GM12878 (cell line): ENCODE results near the gene POU3F2. TPM values are rescaled to one million over a fixed set of nuclear protein-coding genes. Genes with fewer than 3 reads are reported as not detected.

Source experiments
- ATAC-seq: fragments of 200-7000 bp; cut with Tn5 transposase; 3 replicates; pipeline ENCODE4 v1.9.1; 2020; ENCODE audit warnings: mild to moderate bottlenecking, moderate library complexity
- BruUV-seq: library from RNA; stranded (reverse); fragments of 400-500 nt; replicated peaks from 2 replicates; lab custom pipeline; 2021; lab: Mats Ljungman, UMichigan
- CTCF ChIA-PET: fragments of 300-600 bp; sonication (Branson Sonifier 250); formaldehyde crosslinking; extraction: SDS; loops from one replicate; lab custom pipeline; 2021; ENCODE audit warnings: inconsistent platforms; lab: Yijun Ruan, JAX
- POLR2A ChIA-PET: fragments of 350-600 bp; formaldehyde crosslinking; extraction: SDS; loops from one replicate; lab custom pipeline; 2021; ENCODE audit warnings: inconsistent platforms; lab: Charles Lee
- RAD21 ChIA-PET: fragments of 300-600 bp; sonication (Branson Sonifier 250); formaldehyde crosslinking; loops from one replicate; lab custom pipeline; 2023; ENCODE audit warnings: antibody characterized with exemption; ENCODE audit not compliant: unreplicated experiment; lab: Charles Lee
- SMC1A ChIA-PET: fragments of 300-600 bp; sonication (Branson Sonifier 250); formaldehyde crosslinking; loops from one replicate; lab custom pipeline; 2023; ENCODE audit not compliant: unreplicated experiment, uncharacterized antibody; lab: Charles Lee
- DNase-seq: peaks from one replicate; pipeline ENCODE4 v3.0.0-alpha.2; 2011; ENCODE audit warnings: low read depth, low spot score
- FAIRE-seq: peaks from 3 replicates; lab custom pipeline; 2011; peaks lifted over from hg19 to GRCh38; lab: Jason Lieb, UNC
- H2AFZ ChIP-seq: 2 replicates; pipeline ENCODE4 v1.6.0; 2011; ENCODE audit warnings: low read depth, low read length, control low read depth; ENCODE audit not compliant: control insufficient read depth
- H3K27ac ChIP-seq: 2 replicates; pipeline ENCODE4 v1.5.1; 2011; ENCODE audit warnings: control low read depth; ENCODE audit not compliant: control insufficient read depth, insufficient read depth
- H3K27me3 ChIP-seq, 2 experiments: replicated peaks in 1 of 2; 2 replicates each; pipeline versions ENCODE4 v1.6.0 to v1.6.1; 2011; ENCODE audit warnings: low read length in 1 of 2; ENCODE audit not compliant: control insufficient read depth in 2 of 2, insufficient read depth in 2 of 2
- H3K36me3 ChIP-seq, 2 experiments: 2 replicates each; pipeline ENCODE4 v1.5.1; 2011; ENCODE audit warnings: low read length in 1 of 2; ENCODE audit not compliant: control insufficient read depth in 2 of 2, insufficient read depth in 2 of 2
- H3K4me1 ChIP-seq: 2 replicates; pipeline ENCODE4 v1.6.1; 2011; ENCODE audit warnings: mild to moderate bottlenecking, low read length, moderate library complexity, mixed read lengths; ENCODE audit not compliant: control insufficient read depth, insufficient read depth
- H3K4me2 ChIP-seq: 2 replicates; pipeline ENCODE4 v1.6.0; 2011; ENCODE audit warnings: control low read depth; ENCODE audit not compliant: control insufficient read depth, insufficient read depth
- H3K4me3 ChIP-seq: fragments of 200-600 bp; sonication (generic); 2 replicates; pipeline ENCODE4 v1.5.1; 2016
- H3K79me2 ChIP-seq: 2 replicates; pipeline ENCODE4 v1.6.0; 2011; ENCODE audit warnings: low read length; ENCODE audit not compliant: control insufficient read depth, insufficient read depth
- H3K9ac ChIP-seq: 2 replicates; pipeline ENCODE4 v1.8.0; 2011; ENCODE audit warnings: low read length, control low read depth, mixed read lengths; ENCODE audit not compliant: control insufficient read depth, insufficient read depth
- H3K9me3 ChIP-seq: replicated peaks from 3 replicates; pipeline ENCODE4 v1.5.1; 2011; ENCODE audit warnings: mild to moderate bottlenecking, low read length; ENCODE audit not compliant: control insufficient read depth, insufficient read depth
- H4K20me1 ChIP-seq: 2 replicates; pipeline ENCODE4 v1.6.0; 2011; ENCODE audit not compliant: control insufficient read depth, insufficient read depth
- EZH2 ChIP-seq: IDR thresholded peaks from 2 replicates; pipeline ENCODE4 v1.6.1; 2012; ENCODE audit warnings: low read depth, mild to moderate bottlenecking, control low read depth, inconsistent platforms, low read length, borderline replicate concordance; ENCODE audit not compliant: control insufficient read depth
- FOXM1 ChIP-seq: IDR thresholded peaks from 2 replicates; pipeline ENCODE4 v1.6.1; 2012; ENCODE audit warnings: low read depth, mild to moderate bottlenecking, inconsistent platforms, low read length, moderate library complexity
- NFYA ChIP-seq: IDR thresholded peaks from 2 replicates; pipeline ENCODE4 v1.6.1; 2011; ENCODE audit warnings: low read depth, mild to moderate bottlenecking, low read length, improper control_type of control experiment, borderline replicate concordance
- NFYB ChIP-seq: IDR thresholded peaks from 2 replicates; pipeline ENCODE4 v1.6.1; 2011; ENCODE audit warnings: low read depth, mild to moderate bottlenecking, low read length, improper control_type of control experiment, moderate library complexity; ENCODE audit not compliant: insufficient read depth
- NRF1 ChIP-seq: conservative IDR thresholded peaks from 2 replicates; pipeline ENCODE4 v1.6.1; 2011; ENCODE audit warnings: mild to moderate bottlenecking, low read depth, low read length, improper control_type of control experiment
- PAX5 ChIP-seq: IDR thresholded peaks from 2 replicates; pipeline ENCODE4 v1.6.1; 2011; ENCODE audit warnings: low read depth, low read length, borderline replicate concordance
- PML ChIP-seq: IDR thresholded peaks from 2 replicates; pipeline ENCODE4 v1.6.1; 2012; ENCODE audit warnings: low read length, inconsistent platforms
- POLR2AphosphoS5 ChIP-seq: IDR thresholded peaks from 2 replicates; pipeline ENCODE4 v1.6.1; 2011; ENCODE audit warnings: mild to moderate bottlenecking, low read length, inconsistent platforms
- RELA ChIP-seq: fragments of 450-650 bp; IDR thresholded peaks from 2 replicates; pipeline ENCODE4 v1.8.0; 2014; ENCODE audit warnings: borderline replicate concordance; ENCODE audit not compliant: partially characterized antibody
- RUNX3 ChIP-seq: IDR thresholded peaks from 2 replicates; pipeline ENCODE4 v1.6.1; 2012; ENCODE audit warnings: low read length, inconsistent platforms
- SIX5 ChIP-seq: IDR thresholded peaks from 2 replicates; pipeline ENCODE4 v1.6.1; 2011; ENCODE audit warnings: mild to moderate bottlenecking, low read depth, low read length, moderate library complexity; ENCODE audit not compliant: severe bottlenecking
- SKIL ChIP-seq: fragments of 450-650 bp; IDR thresholded peaks from 2 replicates; pipeline ENCODE4 v1.6.1; 2017; ENCODE audit warnings: mild to moderate bottlenecking, low read depth, inconsistent platforms; ENCODE audit not compliant: poor library complexity, severe bottlenecking
- SMAD5 ChIP-seq: IDR thresholded peaks from 2 replicates; pipeline ENCODE4 v1.6.1; 2016; ENCODE audit warnings: antibody characterized with exemption, low read depth
- SPI1 ChIP-seq: IDR thresholded peaks from 2 replicates; pipeline ENCODE4 v1.6.1; 2011; ENCODE audit warnings: low read depth, mild to moderate bottlenecking, low read length, moderate library complexity, borderline replicate concordance; ENCODE audit not compliant: insufficient read depth
- SREBF1 ChIP-seq: IDR thresholded peaks from 2 replicates; pipeline ENCODE4 v1.6.1; 2012; ENCODE audit warnings: mild to moderate bottlenecking, low read length
- ZNF274 ChIP-seq: IDR thresholded peaks from one replicate; pipeline ENCODE4 v1.8.0; 2011; ENCODE audit not compliant: insufficient read length, insufficient read depth
- ZNF592 ChIP-seq: fragments of 450-650 bp; IDR thresholded peaks from 2 replicates; pipeline ENCODE4 v1.6.1; 2017; ENCODE audit warnings: mild to moderate bottlenecking, moderate library complexity
- ZNF622 ChIP-seq: fragments of 450-650 bp; IDR thresholded peaks from 2 replicates; pipeline ENCODE4 v1.6.1; 2017; ENCODE audit warnings: mild to moderate bottlenecking, inconsistent platforms
- WGBS: methylation state at CpG from one replicate; pipeline ENCODE4 v1.1.6; 2016; ENCODE audit warnings: low lambda C conversion rate; ENCODE audit not compliant: insufficient replicate concordance, insufficient coverage; ENCODE audit errors: missing lambda C conversion rate; 5-methylcytosine and 5-hydroxymethylcytosine counted together
- in situ Hi-C: fragments of 300-500 bp; cut with MboI; formaldehyde crosslinking; loops from 9 replicates; pipeline ENCODE4 v1.14.3; 2018; ENCODE audit warnings: mixed read lengths
- intact Hi-C: fragments of 100-400 bp; cut with micrococcal nuclease; formaldehyde crosslinking; loops from one replicate; pipeline ENCODE4 v1.14.2; 2022; ENCODE audit not compliant: unreplicated experiment
- polyA plus RNA-seq, 11 experiments: library from polyadenylated mRNA; depleted of rRNA in 4 of 11; unstranded in 6 of 11; stranded (reverse) in 5 of 11; fragments of >200 nt; fragmentation: Nextera tagmentation in 4 of 11; fragmentation: Illumina TruSeq in 1 of 11; extraction: Ambion mirVana in 4 of 11; extraction: Trizol in 1 of 11; gene quantifications; 1 replicate in 1 of 11; 2 replicates in 10 of 11; pipeline versions ENCODE4 v1.2.1 to v1.2.3, GENCODE V29; 2011 to 2016; ENCODE audit warnings: inconsistent platforms in 2 of 11, missing spikeins in 2 of 11, low read depth in 1 of 11
- total RNA-seq, 4 experiments: library from RNA; depleted of rRNA in 3 of 4; stranded (reverse); fragments of >200 nt in 3 of 4; fragmentation: Illumina TruSeq in 1 of 4; extraction: Trizol in 1 of 4; gene quantifications; 2 replicates each; pipeline versions ENCODE4 v1.2.1 to v1.2.3, GENCODE V29; 2013 to 2021

Gene POU3F2
- total and polyA plus RNA-seq, 10 of the 15 experiments (the other 5 are each of a cell fraction or from before 2014, with no cell fraction given): not detected

GRCh38 chr6:98880486-98880885, 46.1 kb downstream of the POU3F2 start (continued):
- TF ChIP-seq POLR2AphosphoS5 (no peak), PAX5 (no peak), NFYA (no peak), NRF1 (no peak), RELA (no peak), SMAD5 (no peak), SPI1 (no peak), PML (no peak), RUNX3 (peak; percentile 41; the same call in 1 of the 2 replicates), NFYB (no peak), SIX5 (no peak), EZH2 (no peak), FOXM1 (no peak)

GRCh38 chr6:98885330-98885729, 51.0 kb downstream of the POU3F2 start:
- Histone ChIP-seq H3K27ac (no peak overlapping the region), H4K20me1 (no peaks in the 10 kb centered on the region), H3K9ac (no peak overlapping the region), H3K4me1 (no peaks in the 10 kb centered on the region; the same call in 1 of the 2 replicates), H2AFZ (no peak overlapping the region), H3K79me2 (no peaks in the 10 kb centered on the region), H3K36me3 (no peaks in the 10 kb centered on the region), H3K27me3 (no peaks in the 10 kb centered on the region), H3K4me3 (no peak overlapping the region), H3K9me3 (no peaks in the 10 kb centered on the region), H3K4me2 (no peak overlapping the region)
- FAIRE-seq (no peak), DNase-seq (no peak), ATAC-seq (no peak)
- intact Hi-C loops (no loop called here), in situ Hi-C loops (no loop called here)
- RAD21 ChIA-PET: no interaction called here
- WGBS: 98% methylated on average over 3 of the region's 3 CpGs
- CTCF ChIA-PET: no interaction called here
- SMC1A ChIA-PET: no interaction called here
- BruUV-seq: no TSS peak
- POLR2A ChIA-PET: no interaction called here
- TF ChIP-seq ZNF592 (no peak), ZNF274 (no peak), ZNF622 (no peak), SKIL (no peak), SREBF1 (no peak)
